HG02943 (cell line): ENCODE data around the gene MAST3.

Experiments used
- ATAC-seq: cut with Tn5 transposase; IDR thresholded peaks from one replicate; pipeline ENCODE4 v1.9.1; 2021; ENCODE audit warnings: mild to moderate bottlenecking, low read depth, moderate library complexity; ENCODE audit not compliant: unreplicated experiment

MAST3 gene

GRCh38 chr19:18097217-18097992 is at the start of gene MAST3:
MAST3 (plus strand) TSS chr19:18097778; CDS start chr19:18097793, 15 bp downstream.
- no peak for ATAC-seq

GRCh38 chr19:18049385-18049784 is 48.2 kb upstream of the MAST3 start:
- ATAC-seq = no peak

GRCh38 chr19:18051887-18052286 is 45.7 kb upstream of the MAST3 start:
- ATAC-seq = no peak

- no peak for ATAC-seq
Measured at GRCh38 chr19:18053576-18054219, 43.9 kb upstream of the MAST3 start.

GRCh38 chr19:18055967-18056366 is 41.6 kb upstream of the MAST3 start:
- ATAC-seq = no peak

GRCh38 chr19:18057557-18057956 is 40.0 kb upstream of the MAST3 start:
- ATAC-seq = no peak

GRCh38 chr19:18058208-18059009 is 39.2 kb upstream of the MAST3 start:
- ATAC-seq = no peak

GRCh38 chr19:18059297-18059696 is 38.3 kb upstream of the MAST3 start:
- no peak for ATAC-seq

- ATAC-seq = no peak
Measured at GRCh38 chr19:18059902-18060301, 37.7 kb upstream of the MAST3 start.

GRCh38 chr19:18060472-18060871 is 37.1 kb upstream of the MAST3 start:
- ATAC-seq = no peak

GRCh38 chr19:18062028-18062427 is 35.5 kb upstream of the MAST3 start:
- ATAC-seq = no peak

- no peak for ATAC-seq
Measured at GRCh38 chr19:18063463-18063862, 34.1 kb upstream of the MAST3 start.

- no peak for ATAC-seq
Measured at GRCh38 chr19:18065173-18065495, 32.4 kb upstream of the MAST3 start.

- no peak for ATAC-seq
Measured at GRCh38 chr19:18068395-18068794, 29.2 kb upstream of the MAST3 start.

GRCh38 chr19:18069383-18069782 is 28.2 kb upstream of the MAST3 start:
- no peak for ATAC-seq

GRCh38 chr19:18070181-18070580 is 27.4 kb upstream of the MAST3 start:
- ATAC-seq = no peak

GRCh38 chr19:18072335-18072734 is 25.2 kb upstream of the MAST3 start:
- ATAC-seq = no peak

- ATAC-seq = no peak
Measured at GRCh38 chr19:18073197-18073596, 24.4 kb upstream of the MAST3 start.

GRCh38 chr19:18074192-18074591 is 23.4 kb upstream of the MAST3 start:
- no peak for ATAC-seq

GRCh38 chr19:18083929-18084684 is 13.5 kb upstream of the MAST3 start:
- no peak for ATAC-seq
